ENCODE data around the gene NPY5R. TPM values are rescaled to one million over a fixed set of nuclear protein-coding genes. Genes with fewer than 3 reads are reported as not detected.

NPY5R gene
- total RNA-seq, 1 experiment from 2014 or later: not detected

GRCh38 chr4:163335384-163335783, 8.3 kb upstream of the NPY5R start:
- H3K79me2 ChIP-seq (ENCODE audit: low read depth): no peaks in the 10 kb centered on the region
- BruUV-seq (replicated peaks): no TSS peak
- intact Hi-C loops (cut with micrococcal nuclease; ENCODE audit: unreplicated experiment): no loop called here
- H3K4me3 ChIP-seq: no peak overlapping the region
- no peaks in the 10 kb centered on the region for H3K9me3 ChIP-seq (ENCODE audit: insufficient read depth, low read depth)
- 0 out of 2 replicates have a peak, but pooled peaks cover 4% of the 10 kb centered on the region for H3K4me1 ChIP-seq (replicated peaks; ENCODE audit: insufficient read depth)
- H3K9me2 ChIP-seq (ENCODE audit: insufficient read depth): no peaks in the 10 kb centered on the region
- POLR2A ChIA-PET (ENCODE audit: unreplicated experiment): no interaction called here
- H3K27ac ChIP-seq: no peak overlapping the region
- H3K27me3 ChIP-seq (ENCODE audit: insufficient read depth, low read depth): no peaks in the 10 kb centered on the region
- H4K20me1 ChIP-seq (ENCODE audit: insufficient read depth): no peaks in the 10 kb centered on the region
- no peak overlapping the region for H3K4me2 ChIP-seq
- CTCF ChIA-PET: no interaction called here
- DNase-seq: no peak
- H3F3A ChIP-seq (ENCODE audit: insufficient read depth, low read depth): no peaks in the 10 kb centered on the region
- no peak for TF ChIP-seq CTCF (conservative IDR thresholded peaks at IDR 0.05)
- H3K36me3 ChIP-seq (ENCODE audit: low read depth): no peaks in the 10 kb centered on the region
- no peak overlapping the region for H2AFZ ChIP-seq

DNA sequence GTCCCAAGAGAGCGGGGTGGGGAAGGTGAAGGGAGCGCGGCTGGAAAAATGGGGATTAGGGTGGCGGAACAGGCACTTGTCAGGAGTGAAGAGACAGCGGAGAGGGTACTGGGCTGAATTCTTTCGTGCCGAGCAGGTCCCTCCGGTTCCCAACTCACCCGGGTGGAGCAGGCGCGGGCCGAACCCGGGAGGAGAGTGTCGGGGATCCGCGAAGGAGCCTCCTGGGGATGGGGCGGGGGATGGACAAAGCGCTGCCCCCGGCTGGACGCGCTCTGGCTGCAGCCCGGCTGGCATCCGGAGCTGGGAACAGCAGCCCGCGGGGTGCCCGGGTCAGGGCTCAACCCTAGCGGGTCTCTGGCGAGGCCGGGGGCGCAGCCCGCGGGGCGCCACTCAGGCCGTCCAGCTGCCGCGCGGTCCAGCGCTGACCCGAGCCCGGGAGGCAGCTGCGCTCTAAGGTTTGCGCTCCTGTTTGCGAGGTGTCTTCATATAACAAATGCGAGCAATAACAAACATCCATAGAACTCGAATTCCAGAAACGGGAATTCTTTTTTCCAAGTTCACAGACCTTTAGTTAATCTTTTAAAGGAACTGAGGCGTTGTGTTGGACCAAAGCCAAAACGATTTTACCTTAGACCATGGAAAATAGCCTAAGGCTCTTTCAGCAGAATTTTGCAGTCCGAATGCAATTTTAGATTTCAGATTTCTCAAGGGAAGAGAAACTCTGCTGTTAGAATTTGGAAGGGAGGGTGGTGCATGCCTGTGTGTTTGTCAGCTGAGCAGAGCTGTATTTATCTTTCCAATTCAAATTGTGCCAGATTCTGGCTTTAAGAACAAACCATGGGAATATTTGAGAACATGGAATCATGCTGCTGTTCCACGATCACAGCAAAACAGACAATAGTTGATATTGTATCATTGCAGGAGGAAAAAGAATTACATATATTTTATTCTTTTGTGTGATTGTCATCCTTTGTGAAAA, 744 bp downstream of the NPY5R start:
- intact Hi-C loops (cut with micrococcal nuclease; ENCODE audit: unreplicated experiment): no loop called here
- no peaks in the 10 kb centered on the region for H3K27me3 ChIP-seq (ENCODE audit: insufficient read depth, low read depth)
- no peak overlapping the region for H2AFZ ChIP-seq
- BruUV-seq (replicated peaks): no TSS peak
- no peaks in the 10 kb centered on the region for H3K79me2 ChIP-seq (ENCODE audit: low read depth)
- no peaks in the 10 kb centered on the region for H4K20me1 ChIP-seq (ENCODE audit: insufficient read depth)
- ChIA-PET CTCF (no interaction called here), POLR2A (ENCODE audit: unreplicated experiment) (no interaction called here)
- no peaks in the 10 kb centered on the region for H3K36me3 ChIP-seq (ENCODE audit: low read depth)
- no peak for TF ChIP-seq EZH2 (IDR thresholded peaks at IDR 0.05; ENCODE audit: low read depth)
- TF ChIP-seq CTCF (conservative IDR thresholded peaks at IDR 0.05): no peak
- H3K9me3 ChIP-seq (ENCODE audit: insufficient read depth, low read depth): no peaks in the 10 kb centered on the region
- H3F3A ChIP-seq (ENCODE audit: insufficient read depth, low read depth): no peaks in the 10 kb centered on the region
- H3K4me3 ChIP-seq: no peak overlapping the region
- H3K4me1 ChIP-seq (replicated peaks; ENCODE audit: insufficient read depth): no peaks in the 10 kb centered on the region
- DNase-seq: no peak
- no peaks in the 10 kb centered on the region for H3K9me2 ChIP-seq (ENCODE audit: insufficient read depth)
- no peak overlapping the region for H3K4me2 ChIP-seq
- H3K27ac ChIP-seq: no peak overlapping the region

DNA sequence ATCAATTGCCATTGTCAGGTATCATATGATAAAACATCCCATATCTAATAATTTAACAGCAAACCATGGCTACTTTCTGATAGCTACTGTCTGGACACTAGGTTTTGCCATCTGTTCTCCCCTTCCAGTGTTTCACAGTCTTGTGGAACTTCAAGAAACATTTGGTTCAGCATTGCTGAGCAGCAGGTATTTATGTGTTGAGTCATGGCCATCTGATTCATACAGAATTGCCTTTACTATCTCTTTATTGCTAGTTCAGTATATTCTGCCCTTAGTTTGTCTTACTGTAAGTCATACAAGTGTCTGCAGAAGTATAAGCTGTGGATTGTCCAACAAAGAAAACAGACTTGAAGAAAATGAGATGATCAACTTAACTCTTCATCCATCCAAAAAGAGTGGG, 7.0 kb downstream of the NPY5R start:
- POLR2A ChIA-PET (ENCODE audit: unreplicated experiment): no interaction called here

More for the DNA sequence above, 7.0 kb downstream of the NPY5R start:
- DNase-seq: no peak
- CTCF ChIA-PET: no interaction called here
- Histone ChIP-seq H4K20me1 (ENCODE audit: insufficient read depth) (no peaks in the 10 kb centered on the region), H2AFZ (no peak overlapping the region), H3K79me2 (ENCODE audit: low read depth) (no peaks in the 10 kb centered on the region), H3K9me3 (ENCODE audit: insufficient read depth, low read depth) (no peaks in the 10 kb centered on the region), H3K4me2 (no peak overlapping the region), H3K9me2 (ENCODE audit: insufficient read depth) (no peaks in the 10 kb centered on the region), H3K27ac (no peak overlapping the region), H3K4me3 (no peak overlapping the region), H3F3A (ENCODE audit: insufficient read depth, low read depth) (no peaks in the 10 kb centered on the region), H3K36me3 (ENCODE audit: low read depth) (no peaks in the 10 kb centered on the region), H3K4me1 (replicated peaks; ENCODE audit: insufficient read depth) (no peaks in the 10 kb centered on the region), H3K27me3 (ENCODE audit: insufficient read depth, low read depth) (no peaks in the 10 kb centered on the region)
- no TSS peak for BruUV-seq (replicated peaks)
- TF ChIP-seq CTCF (conservative IDR thresholded peaks at IDR 0.05) (no peak), EZH2 (IDR thresholded peaks at IDR 0.05; ENCODE audit: low read depth) (no peak)
- intact Hi-C loops (cut with micrococcal nuclease; ENCODE audit: unreplicated experiment): no loop called here
